ENCODE measurements around the gene EIF2S2.
"Not testable (repeated sequence)": the region's sequence is repeated elsewhere in the genome, so short reads cannot be mapped to it uniquely, and the experiment has no call there.

The EIF2S2 gene, protein sequence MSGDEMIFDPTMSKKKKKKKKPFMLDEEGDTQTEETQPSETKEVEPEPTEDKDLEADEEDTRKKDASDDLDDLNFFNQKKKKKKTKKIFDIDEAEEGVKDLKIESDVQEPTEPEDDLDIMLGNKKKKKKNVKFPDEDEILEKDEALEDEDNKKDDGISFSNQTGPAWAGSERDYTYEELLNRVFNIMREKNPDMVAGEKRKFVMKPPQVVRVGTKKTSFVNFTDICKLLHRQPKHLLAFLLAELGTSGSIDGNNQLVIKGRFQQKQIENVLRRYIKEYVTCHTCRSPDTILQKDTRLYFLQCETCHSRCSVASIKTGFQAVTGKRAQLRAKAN

DNA sequence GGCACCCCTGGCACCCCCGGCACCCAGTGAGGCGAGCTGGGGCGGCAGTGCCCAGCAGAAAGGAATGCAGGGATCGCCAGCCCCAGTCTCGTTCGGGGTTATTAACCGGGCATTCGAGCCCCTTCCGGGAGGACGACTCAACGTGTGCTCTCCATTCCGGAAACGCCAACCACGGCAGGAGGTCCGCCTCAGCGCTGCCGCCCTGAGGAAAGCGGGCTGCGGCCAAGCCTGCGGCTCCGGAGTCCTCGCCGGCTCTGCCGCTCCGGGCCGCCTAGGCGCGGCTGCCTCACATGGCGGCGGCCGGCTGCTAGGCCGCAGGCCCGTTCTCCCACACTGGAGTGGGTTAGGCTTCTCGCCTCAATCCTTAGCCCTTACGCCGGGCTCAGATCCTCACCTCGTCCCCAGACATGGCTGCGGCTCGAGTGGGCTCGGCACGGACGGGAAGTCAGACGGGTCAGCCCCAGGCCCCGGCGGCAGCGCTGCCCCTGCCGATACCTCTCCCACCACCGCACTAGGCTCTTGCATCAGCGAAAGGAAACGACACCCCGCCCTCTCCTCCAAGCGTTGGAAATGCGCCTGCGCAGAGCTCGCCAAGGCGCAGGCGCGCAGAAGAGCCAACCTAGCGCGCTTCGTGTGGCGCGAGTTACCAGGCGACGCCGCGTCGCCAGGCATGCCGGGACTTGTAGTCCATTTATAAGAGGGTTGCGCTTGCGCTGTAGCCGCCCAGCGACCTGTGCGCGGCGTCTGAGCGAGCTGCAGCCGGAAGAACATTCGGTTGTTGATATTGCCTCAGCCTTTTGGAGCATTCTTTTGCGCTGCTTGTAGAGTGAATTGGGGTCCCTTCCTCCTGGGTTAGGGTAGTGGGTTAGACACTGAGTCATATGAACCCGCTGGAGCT is at the start of gene EIF2S2:
TSS of gene EIF2S2 (minus strand) at position 542 of the 898 bp plus-strand sequence. CDS start at position 409, 133 bp downstream.
- DNase-seq, result peak; percentile 90

DNA sequence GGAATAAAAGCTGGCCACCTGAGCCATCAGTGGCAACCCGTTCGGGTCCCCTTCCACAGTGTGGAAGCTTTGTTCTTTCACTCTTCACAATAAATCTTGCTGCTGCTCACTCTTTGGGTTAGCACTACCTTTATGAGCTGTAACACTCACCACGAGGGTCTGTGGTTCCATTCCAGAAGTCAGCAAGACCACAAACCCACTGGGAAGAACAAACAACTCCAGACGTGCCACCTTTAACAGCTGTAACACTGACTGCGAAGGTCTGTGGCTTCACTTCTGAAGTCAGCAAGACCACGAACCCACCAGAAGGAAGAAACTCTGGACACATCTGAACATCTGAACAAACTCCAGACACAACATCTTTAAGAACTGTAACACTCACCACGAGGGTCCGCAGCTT is 45.7 kb upstream of the EIF2S2 start:
- not testable (repeated sequence) for DNase-seq

DNA sequence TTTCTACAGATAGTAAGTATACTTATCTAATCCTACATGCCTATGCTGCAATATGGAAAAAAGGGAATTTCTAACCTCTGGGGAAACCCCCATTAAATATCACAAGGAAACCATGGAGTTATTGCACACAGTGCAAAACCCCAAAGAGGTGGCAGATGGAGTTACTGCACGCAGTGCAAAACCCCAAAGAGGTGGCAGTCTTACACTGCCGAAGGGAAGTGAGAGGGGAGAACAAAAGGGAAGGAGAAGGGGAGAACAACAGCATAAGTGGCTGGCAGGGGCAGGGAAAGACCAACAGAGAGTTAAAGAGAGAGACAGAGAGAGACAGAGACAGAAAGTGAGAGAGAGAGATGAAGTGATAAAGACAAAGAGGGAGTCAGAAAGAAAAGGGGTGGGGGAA is 43.8 kb upstream of the EIF2S2 start:
- DNase-seq, result no peak

DNA sequence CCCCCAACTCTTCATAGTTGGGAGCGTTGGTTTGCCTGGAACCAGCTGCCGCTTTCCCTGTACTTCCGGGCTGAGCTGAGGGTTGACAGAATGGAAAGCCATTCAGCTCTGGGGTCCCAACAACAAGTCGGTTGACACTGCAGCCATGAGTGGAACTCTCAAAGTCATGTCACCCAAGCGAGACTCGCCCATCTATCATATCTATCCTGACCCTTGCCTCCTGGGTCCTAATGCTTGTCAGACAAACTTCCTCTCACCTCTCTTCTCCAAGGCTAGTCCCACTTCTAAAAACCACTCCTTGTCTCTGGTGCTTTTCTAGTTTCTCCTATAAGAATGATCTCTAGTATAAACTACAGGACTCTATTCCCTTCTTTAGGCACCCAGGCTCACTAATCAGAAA is 41.1 kb upstream of the EIF2S2 start:
- DNase-seq, result not testable (repeated sequence)

DNA sequence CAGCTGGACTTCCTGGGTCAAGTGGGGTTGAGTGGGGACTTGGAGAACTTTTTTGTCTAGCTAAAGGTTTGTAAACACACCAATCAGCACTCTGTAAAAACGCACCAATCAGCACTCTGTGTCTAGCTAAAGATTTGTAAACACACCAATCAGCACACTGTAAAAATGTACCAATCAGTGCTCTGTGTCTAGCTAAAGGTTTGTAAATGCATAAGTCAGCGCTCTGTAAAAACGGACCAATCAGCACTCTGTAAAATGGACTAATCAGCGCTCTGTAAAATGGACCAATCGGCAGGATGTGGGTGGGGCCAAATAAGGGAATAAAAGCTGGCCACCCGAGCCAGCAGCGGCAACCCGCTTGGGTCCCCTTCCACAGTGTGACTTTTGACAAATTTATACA is 40.0 kb upstream of the EIF2S2 start:
- DNase-seq, result not testable (repeated sequence)

DNA sequence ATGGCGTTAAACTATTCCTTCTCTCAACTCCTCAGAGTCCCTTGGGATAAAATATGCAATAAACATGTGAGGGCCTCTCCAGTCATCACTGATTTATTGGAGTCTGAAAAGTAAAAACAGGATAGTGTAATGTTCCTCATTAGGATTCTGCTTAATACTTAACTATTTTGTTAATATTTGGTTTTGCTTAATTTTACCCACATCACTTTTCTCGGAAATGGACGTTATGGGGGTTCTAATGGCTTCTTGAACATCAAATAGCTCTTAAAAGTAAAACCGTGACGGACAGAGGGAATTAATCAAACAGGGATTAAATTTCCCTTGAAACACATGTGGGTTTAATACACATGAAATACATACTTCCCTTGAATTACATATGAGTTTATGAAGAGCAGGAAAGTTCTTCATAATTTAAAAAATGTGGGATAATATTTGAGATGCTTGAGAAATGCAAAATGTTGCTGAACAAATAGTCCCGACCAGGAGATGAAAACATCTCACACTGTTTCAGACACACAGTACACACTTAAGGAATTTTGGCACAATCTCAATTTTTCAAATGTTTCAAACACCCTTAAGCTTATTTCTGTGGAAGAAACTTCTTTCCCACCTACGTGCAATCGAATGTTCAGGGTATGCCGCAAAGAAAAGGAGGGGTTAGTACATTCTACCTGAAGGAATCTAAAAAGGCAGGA is 38.4 kb upstream of the EIF2S2 start:
- no peak for DNase-seq

DNA sequence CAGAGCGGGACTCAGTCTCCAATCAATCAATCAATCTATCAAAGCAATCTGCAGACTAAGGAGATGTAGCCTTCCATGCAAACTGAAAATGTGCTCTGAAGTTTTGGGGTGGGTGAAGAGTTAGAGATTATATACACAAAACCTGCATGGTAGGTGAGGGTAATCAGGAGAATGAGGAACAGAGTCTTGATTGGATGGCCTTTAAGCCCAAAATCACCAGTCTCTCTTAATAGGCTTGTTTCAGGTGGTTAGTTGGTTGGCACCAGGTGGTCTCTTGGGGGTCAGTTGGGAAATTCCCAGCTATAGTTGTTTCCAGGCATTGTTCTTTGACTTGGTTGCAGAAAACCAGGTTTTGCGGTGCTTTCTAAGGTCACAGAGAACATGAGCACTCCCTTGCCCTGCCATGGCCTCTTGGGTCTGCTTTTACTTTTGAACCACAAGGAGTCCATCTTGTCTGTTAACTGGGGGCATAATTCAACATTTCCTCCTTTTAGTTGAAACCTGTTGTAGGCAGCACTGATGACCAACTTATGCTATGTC is 33.3 kb upstream of the EIF2S2 start:
- DNase-seq, result no peak

DNA sequence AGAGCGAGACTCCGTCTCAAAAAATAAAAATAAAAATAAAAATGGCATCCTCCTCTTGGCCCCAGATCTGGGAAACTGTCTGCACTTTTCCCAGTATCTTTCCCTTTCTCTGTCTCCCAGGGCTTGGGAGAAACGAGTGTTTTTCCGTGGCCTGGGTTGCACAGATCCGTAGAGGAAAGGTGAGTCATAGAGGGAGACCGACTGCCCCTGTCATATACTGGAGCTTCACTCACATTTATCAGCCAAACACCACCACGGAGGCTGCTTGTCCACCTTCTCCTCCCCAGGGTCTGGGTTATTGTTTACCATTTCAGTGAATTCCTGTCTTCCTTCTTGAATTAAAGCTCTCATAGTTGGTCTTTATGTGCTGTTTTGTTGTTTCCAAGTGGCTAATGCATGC is 31.9 kb upstream of the EIF2S2 start:
- DNase-seq, result no peak

DNA sequence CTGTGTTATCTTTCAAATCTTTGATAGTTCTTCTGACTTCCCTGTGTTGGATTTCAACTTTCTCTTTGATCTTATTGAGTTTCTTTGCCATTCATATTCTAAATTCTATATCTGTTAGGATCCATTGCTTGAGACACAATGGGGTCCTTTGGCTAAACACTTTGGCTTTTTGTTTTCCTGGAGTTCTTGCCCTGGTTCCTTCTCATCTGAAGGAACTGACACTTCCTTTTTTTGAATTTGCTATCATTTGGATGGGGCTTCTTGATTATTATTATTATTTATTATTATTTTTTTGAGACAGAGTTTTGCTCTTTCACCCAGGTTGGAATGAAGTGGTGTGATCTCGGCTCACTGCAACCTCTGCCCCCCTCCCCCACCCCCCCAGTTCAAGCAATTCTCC is 30.1 kb upstream of the EIF2S2 start:
- no peak for DNase-seq

DNA sequence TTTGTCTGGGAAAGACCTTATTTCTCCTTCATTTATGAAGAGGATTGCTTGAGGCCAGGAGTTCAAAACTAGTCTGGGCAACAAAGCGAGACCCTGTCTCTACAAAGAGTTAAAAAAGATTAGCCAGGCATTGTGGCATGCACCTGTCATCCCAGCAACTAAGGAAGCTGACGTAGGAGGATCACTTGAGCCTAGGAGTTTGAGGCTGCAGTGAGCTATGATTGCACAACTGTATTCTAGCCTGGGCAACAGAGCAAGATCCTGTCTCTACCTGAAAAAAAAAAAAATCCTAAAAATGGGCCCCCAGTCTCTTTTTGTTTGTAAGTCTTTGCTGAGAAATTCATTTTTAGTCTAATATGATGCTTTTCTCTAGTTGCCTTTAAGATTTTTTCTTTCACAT is 29.2 kb upstream of the EIF2S2 start:
- no peak for DNase-seq

DNA sequence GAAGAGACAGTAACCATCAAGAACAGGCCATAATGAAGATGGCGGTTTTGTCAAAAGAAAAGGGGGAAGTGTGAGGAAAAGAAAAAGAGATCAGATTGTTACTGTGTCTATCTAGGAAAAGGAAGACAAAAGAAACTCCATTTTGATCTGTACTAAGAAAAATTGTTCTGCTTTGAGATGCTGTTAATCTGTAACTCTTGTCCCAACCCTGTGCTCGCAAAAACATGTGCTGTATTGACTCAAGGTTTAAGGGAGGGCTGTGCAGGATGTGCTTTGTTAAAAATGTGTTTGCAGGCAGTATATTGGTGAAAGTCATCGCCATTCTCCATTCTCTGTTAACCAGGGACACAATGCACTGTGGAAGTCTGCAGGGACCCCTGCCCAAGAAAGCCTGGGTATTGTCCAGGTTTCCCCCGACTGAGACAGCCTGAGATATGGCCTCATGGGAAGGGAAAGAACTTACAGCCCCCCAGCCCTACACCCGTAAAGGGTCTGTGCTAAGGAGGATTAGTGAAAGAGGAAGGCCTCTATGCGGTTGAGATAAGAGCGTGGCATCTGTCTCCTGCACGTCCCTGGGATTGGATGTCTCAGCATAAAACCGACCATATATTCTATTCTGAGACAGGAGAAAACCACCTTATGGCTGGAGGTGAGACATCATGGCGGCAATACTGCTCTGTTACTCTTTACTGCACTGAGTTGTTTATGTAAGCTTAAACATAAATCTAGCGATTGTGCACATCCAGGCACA is 23.7 kb upstream of the EIF2S2 start:
- not testable (repeated sequence) for DNase-seq

DNA sequence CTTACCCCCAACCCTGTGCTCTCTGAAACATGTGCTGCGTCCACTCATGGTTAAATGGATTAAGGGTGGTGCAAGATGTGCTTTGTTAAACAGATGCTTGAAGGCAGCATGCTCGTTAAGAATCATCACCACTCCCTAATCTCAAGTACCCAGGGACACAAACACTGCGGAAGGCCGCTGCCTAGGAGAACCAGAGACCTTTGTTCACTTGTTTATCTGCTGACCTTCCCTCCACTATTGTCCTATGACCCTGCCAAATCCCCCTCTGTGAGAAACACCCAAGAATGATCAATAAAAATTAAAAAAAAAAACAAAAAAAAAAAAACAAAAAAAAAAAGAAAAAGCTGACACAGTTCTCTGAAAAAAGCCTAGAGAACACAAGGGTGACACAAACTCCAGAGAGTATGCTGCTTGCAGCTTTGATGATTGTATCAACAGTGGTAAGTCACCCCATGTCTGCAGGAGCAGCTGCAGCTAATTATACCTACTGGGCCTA is 21.4 kb upstream of the EIF2S2 start:
- DNase-seq, result peak; percentile 22

DNA sequence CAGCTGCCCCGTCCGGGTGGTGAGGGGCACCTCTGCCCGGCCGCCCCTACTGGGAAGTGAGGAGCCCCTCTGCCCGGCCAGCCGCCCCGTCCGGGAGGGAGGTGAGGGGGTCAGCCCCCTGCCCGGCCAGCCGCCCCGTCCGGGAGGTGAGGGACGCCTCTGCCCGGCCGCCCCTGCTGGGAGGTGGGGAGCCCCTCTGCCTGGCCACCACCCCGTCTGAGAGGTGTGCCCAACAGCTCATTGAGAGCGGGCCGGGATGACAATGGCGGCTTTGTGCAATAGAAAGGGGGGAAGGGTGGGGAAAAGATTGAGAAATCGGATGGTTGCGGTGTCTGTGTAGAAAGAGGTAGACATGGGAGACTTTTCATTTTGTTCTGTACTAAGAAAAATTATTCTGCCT is 20.9 kb upstream of the EIF2S2 start:
- DNase-seq, result not testable (repeated sequence)

DNA sequence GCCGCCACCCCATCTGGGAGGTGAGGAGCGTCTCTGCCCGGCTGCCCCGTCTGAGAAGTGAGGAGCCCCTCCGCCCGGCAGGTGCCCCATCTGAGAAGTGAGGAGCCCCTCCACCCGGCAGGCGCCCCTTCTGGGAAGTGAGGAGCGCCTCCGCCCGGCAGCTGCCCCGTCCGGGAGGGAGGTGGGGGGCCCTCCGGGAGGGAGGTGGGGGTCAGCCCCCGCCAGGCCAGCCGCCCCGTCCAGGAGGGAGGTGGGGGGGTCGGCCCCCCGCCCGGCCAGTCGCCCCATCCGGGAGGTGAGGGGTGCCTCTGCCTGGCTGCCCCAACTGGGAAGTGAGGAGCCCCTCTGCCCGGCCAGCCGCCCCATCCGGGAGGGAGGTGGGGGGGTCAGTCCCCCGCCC is 20.4 kb upstream of the EIF2S2 start:
- DNase-seq, result not testable (repeated sequence)

DNA sequence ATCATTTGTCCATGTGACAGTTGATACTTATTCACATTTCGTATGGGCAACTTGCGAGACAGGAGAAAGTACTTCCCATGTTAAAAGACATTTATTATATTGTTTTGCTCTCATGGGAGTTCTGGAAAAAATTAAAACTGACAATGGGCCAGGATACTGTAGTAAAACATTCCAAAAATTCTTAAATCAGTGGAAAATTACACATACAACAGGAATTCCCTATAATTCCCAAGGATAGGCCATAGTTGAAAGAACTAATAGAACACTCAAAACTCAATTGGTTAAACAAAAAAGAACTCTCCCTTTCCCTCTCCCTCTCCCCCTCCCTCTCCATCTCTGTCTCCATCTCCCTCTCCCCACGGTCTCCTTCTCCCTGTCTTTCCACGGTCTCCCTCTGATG is 19.4 kb upstream of the EIF2S2 start:
- no peak for DNase-seq

DNA sequence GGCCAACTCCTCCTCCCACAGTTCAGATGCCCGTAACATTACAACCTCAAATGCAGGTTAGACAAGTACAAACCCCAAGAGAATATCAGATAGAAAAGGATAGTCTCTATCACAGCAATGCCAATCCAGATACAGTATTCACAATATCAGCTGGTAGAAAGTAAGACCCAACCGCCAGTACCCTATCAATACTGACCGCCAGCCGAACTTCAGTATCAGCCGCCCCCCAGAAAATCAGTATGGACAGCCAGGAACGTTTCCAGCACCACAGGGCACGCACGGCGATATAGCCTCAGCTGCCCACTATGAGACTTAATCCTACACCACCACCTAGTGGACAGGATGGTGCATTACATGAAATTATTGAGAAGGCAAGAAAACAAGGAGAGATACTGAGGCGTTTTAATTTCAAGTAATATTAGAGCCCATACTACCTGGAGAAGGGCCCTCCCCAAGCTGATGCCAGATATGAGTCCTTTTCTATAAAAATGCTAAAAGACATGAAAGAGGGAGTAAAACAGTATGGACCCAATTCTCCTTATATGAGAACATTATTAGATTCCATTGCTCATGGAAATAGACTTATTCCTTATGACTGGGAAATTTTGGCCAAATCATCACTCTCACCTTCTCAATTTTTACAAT is 17.6 kb upstream of the EIF2S2 start:
- DNase-seq, result peak; percentile 57

DNA sequence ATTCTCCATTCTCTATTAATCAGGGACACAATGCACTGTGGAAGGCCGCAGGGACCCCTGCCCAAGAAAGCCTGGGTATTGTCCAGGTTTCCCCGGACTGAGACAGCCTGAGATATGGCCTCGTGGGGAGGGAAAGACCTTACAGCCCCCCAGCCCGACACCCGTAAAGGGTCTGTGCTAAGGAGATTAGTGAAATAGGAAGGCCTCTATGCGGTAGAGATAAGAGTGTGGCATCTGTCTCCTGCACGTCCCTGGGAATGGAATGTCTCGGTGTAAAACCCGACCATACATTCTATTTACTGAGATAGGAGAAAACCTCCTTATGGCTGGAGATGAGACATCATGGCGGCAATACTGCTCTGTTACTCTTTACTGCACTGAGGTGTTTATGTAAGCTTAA is 15.7 kb upstream of the EIF2S2 start:
- no peak for DNase-seq

DNA sequence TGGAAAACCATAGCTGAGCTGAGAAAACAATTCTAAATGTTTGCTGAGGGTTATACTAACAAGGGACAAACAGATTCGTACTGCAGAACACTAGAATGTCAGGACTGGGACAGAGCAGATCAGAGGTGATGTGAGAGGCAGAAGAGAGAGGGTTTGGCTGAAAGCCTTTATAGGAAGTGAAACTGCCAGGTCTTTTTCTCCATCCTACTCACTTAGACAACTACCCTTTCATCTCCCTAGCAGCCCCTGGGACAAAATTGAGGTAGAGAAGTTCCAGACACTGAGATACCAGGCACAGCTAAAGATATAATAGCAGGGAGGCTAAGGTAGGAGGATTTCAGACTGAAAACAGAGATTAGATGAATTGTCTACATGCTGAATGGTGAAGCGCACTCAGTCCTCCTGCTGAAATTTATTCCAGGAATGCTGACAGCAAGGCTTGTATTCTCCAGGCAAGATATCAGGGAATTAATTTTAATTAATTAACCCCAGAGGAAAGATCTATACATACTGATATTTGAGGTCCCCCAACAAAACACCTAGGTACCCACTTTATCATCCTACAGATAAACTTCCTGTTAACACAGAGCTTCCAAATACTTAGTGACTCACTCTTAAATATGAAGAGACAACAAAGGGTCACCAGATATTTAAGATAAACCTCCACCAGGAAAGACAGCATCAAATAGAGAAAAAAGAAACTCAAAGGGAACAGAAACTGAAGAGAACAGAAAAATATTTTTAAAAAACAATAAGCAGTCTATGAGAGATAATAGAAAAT is 12.6 kb upstream of the EIF2S2 start:
- DNase-seq, result no peak

DNA sequence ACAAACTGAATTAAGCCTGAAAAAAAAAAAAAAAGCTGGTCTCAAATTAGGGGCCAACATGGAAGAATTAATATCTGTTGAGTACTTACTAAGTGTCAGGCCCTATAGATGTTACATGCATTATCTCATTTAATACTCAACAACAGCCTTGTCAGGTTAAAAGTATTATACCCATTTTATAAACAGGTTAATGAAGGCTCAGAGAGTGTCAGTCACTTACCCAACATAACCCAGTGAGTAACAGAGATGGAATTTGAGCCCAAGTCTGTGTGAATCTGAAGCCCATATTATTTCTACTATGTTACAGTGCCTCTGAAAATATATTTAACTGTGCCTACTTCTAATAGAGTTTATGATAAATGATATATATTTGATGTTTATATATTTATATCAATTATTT is 11.3 kb upstream of the EIF2S2 start:
- no peak for DNase-seq

DNA sequence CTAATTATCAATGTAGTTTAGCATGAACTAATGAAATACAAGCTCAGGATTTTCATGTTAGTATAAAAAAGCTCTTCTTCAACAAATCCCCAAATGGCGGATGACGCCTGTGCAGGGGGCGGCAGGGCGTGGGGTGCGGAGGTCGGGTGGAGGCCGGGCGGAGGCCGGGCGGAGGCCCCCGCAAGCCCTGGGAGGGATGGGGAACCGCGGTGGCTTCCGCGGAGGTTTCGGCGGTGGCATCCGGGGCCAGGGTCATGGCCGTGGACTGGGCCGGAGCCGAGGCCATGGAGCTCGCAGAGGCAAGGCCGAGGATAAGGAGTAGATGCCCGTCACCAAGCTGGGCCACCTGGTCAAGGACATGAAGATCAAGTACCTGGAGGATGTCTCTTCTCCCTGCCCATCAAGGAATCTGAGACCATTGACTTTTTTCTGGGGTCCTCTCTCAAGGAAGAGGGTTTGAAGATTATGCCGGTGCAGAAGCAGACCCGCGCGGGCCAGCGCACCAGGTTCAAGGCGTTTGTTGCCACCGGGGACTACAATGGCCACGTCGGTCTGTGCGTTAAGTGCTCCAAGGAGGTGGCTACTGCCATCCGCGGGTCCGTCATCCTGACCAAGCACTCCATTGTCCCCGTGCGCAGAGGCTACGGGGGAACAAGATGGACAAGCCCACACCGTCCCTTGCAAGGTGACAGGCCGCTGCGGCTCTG is 10.4 kb upstream of the EIF2S2 start:
- DNase-seq, result no peak
